ENCODE data around the gene GPR148.

- TF ChIP-seq TAF1 (IDR thresholded peaks at IDR 0.05; ENCODE audit: borderline replicate concordance, low read depth, low read length) (no peak), POLR2AphosphoS5 (IDR thresholded peaks at IDR 0.05; ENCODE audit: low read depth, low read length) (no peak), POLR2A (IDR thresholded peaks at IDR 0.05; ENCODE audit: low read depth, low read length) (no peak)
Measured at GRCh38 chr2:130740671-130741070, 11.8 kb downstream of the GPR148 start.

Data from GM12892 (cell line).